ENCODE measurements around the gene ZNF507.
"Not testable (repeated sequence)": the region's sequence is repeated elsewhere in the genome, so short reads cannot be mapped to it uniquely, and the experiment has no call there.

ZNF507 gene

GRCh38 chr19:32416749-32417456 is 71.5 kb downstream of the ZNF507 start:
- DNase-seq = no peak

- DNase-seq = no peak
Observed at GRCh38 chr19:32418155-32418554, 72.7 kb downstream of the ZNF507 start.

DNA sequence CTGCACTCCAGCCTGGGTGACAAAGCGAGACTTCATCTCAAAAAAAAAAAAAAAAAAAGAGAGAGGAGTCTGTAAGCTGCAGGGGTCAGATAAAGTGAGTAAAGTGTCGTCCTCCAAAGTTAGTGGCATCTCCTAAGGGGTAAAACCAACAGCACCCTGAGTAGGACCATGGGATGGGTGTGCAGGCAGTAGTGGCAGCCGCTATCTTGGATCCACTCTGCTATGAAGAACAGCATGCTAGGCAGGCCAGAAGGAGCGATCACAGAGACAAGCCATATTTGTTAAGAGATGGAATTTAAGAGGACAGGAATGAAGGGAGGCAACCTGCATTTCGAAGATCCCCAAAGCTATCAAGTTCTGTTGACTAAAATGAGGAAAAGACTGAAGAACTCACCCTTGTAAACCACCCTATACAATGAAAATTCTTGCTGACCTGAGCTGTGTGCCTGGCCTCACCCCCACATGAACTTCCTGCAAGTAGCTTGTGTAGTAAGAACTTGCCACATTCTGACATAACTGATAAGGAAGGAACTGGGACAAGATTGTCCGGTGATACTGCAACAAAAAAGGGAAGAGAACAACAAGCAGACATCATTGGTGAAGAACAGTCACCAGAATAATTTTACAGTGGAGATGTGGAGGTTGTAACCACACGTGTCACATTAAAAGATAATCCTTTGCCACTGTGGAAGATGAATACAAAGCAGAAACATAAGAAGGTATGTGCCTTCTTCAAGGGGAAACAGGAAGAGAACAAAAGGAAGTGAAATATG is 76.4 kb downstream of the ZNF507 start:
- no peak for DNase-seq

- DNase-seq = no peak
Observed at GRCh38 chr19:32422435-32422834, 77.0 kb downstream of the ZNF507 start.

DNA sequence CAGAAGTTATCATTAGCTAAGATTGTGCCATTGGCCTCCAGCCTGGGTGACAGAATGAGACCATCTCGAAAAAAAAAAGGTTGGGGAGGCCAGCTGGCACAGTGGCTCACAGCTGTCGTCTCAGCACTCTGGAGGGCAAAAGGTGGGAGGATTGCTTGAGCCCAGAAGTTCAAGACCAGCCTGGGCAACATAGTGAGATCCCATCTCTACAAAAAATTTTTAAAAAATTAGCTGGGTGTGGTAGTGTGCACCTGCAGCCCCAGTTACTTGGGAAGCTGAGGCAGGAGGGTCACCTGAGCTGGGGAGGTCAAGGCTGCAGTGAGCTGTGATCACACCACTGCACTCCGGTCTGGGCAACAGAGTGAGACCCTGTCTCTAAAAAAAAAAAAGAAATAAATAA is 78.5 kb downstream of the ZNF507 start:
- DNase-seq = not testable (repeated sequence)

GRCh38 chr19:32427536-32427935 is 82.1 kb downstream of the ZNF507 start:
- no peak for DNase-seq

DNA sequence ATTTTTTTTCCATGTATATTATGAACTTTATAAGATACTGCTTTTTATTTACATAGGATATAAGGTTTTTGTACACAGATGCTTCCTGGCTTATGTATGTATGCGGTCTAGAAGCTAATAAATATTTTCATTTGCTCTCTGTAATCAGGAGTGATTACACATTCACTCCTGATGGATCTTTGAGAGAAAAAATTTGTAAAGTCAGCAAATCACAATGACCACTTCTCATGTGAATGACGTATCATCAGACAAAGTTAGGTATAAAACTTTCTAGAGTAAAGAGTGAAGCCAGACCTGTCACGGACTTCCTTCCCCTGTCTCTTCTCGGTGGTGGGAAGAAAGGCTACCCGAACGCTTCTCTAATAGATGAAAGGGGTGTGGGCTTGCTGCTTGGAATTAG is 91.3 kb downstream of the ZNF507 start:
- no peak for DNase-seq

DNA sequence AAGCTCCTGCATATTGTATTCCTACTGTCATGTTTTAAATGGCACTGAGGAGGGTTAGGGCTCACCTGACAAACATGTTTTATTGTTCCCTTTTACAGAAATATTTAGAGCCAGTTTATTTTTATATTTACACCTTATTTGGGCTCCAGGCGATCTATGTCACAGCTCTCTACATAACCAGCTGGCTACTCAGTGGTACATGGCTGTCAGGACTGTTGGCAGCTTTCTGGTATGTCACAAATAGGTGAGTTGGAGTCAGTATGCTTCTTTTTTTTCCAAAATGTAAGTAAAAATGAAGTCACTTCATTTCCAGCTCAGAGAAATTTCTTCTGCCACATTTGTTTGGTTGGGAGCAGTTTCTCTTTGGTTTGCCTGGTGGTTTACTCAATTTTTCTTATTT is 91.7 kb downstream of the ZNF507 start:
- DNase-seq = no peak

All from activated CD4-positive, CD25-positive, alpha-beta regulatory T cell treated with anti-CD3 and anti-CD28 coated beads, Interleukin-2, amount 50 U/mL, for 72 hours (primary cell).